ENCODE measurements around the gene VWA1.
A peak's percentile ranks its signal among the peaks of the same experiment; 100 is the strongest.

The VWA1 gene

DNA sequence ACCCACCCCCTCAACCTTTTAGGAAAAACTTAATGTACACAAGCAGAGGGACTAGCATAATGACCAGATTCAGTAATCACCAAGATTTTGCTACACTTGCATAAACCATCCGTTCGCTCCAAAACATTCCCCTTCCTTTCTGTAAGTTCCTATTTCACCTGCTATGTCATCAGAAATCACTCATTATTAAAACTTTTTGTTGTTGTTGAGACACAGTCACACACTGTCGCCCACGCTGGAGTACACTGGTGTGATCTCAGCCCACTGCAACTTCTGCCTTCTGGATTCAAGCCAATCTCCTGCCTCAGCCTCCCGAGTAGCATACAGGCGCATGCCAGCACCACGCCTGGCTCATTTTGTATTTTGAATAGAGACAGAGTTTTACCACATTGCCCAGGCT, 31.8 kb upstream of the VWA1 start (continued):
- TF ChIP-seq ZNF600 (tag by site-specific recombination; IDR thresholded peaks at IDR 0.05) (peak; percentile 68), ZFHX2 (tag by site-specific recombination; conservative IDR thresholded peaks at IDR 0.05) (peak; percentile 76)

- ChIA-PET CTCF (interaction anchor here (0.6 to 1.4 kb wide), 5 partner anchors 32 to 62 kb away, joined by 3 to 4 read pairs (median 3); no protein-coding TSS in a partner anchor), POLR2A (interaction anchor here (0.6 to 1.0 kb wide), 3 partner anchors 31 to 159 kb away, joined by 3 read pairs; partner anchors contain the start of gene AURKAIP1)
- H3K4me3 ChIP-seq (ENCODE audit: low read depth, low read length) = peak overlapping the region; percentile 84
- H3K36me3 ChIP-seq (ENCODE audit: control insufficient read depth in 2 of 2, insufficient read depth in 1 of 2, low read length in 2 of 2) = peaks cover 19 to 66% of the 10 kb centered on the region in 2 experiments; a peak in 2 of 3 replicates
- TF ChIP-seq GLIS2 (tag by site-specific recombination; IDR thresholded peaks at IDR 0.05) (peak; percentile 46), ZNF2 (tag by site-specific recombination; IDR thresholded peaks at IDR 0.05) (no peak), ZNF138 (tag by site-specific recombination; IDR thresholded peaks at IDR 0.05; ENCODE audit: borderline replicate concordance) (no peak), ZNF518A (tag by site-specific recombination; conservative IDR thresholded peaks at IDR 0.05; ENCODE audit: low read depth) (no peak), GLIS1 (tag by site-specific recombination; IDR thresholded peaks at IDR 0.05) (0 out of 2 replicates have a peak, but pooled peaks have one; percentile 7)
- TF ChIP-seq, protein P1, sequence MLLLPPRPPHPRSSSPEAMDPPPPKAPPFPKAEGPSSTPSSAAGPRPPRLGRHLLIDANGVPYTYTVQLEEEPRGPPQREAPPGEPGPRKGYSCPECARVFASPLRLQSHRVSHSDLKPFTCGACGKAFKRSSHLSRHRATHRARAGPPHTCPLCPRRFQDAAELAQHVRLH (tag by site-specific recombination; IDR thresholded peaks at IDR 0.05) = no peak
- peak overlapping the region; percentile 87 for H3K27ac ChIP-seq (ENCODE audit: extremely low read depth, low read depth, low read length)
- H3K4me1 ChIP-seq (ENCODE audit: control insufficient read depth, insufficient read depth, low read length) = no peaks in the 10 kb centered on the region
- H3K9me3 ChIP-seq (ENCODE audit: control insufficient read depth, insufficient read depth, low read depth, low read length) = no peaks in the 10 kb centered on the region
Measured at GRCh38 chr1:1406101-1406820, 29.2 kb upstream of the VWA1 start.

DNA sequence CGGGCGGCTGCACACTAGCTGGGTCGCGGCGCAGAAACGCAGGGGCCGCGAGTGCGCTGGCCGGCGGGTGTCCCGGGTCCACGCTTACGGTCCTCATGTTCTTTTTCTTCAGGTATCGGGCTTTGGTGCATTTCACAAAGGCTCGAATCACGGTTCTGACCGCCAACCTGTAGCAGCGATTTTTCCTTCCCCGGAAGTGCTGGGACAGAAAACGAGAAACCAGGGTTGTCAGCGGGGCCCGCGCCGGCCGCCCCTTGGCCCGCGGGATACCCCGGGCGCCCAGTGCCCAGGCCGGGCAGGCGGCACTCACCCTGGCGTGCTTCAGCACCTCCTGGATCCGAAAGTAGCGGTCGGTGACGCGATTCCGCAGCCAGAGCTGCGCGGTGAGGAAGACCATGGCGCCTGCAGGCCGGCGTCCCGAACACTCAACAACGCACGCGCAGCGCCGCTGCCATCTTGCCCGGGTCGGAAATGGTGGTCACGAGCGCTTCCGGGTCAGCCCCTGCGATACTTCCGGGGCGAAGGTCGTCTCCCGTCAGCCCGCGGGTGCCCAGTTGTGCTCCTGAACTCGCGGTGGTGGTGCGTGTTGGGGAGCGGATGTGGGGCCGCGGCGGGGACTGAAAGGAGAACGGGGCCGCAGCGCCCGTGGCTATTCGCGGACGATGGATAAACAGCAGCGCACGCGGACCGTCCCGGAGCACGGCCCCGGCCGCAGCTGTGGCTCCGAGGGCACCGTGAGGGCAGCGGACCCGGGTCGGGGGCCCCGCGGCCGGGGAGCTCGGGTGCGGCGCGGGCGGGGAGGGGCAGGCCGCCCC, 28.5 kb upstream of the VWA1 start, which contains the start of gene MRPL20:
MRPL20 (minus strand) TSS at position 473 of the 815 bp plus-strand sequence; CDS start at position 397, 76 bp downstream.
- H3K4me3 ChIP-seq (ENCODE audit: low read depth, low read length) = peak within 1 kb of the TSS; percentile 84
- CTCF ChIA-PET = interaction anchor here (0.6 to 2.8 kb wide), 7 partner anchors 26 to 63 kb away, joined by 3 to 14 read pairs (median 3); no protein-coding TSS in a partner anchor
- no peaks in the 10 kb centered on the region for H3K9me3 ChIP-seq (ENCODE audit: control insufficient read depth, insufficient read depth, low read depth, low read length)
- H3K36me3 ChIP-seq (ENCODE audit: control insufficient read depth in 2 of 2, insufficient read depth in 1 of 2, low read length in 2 of 2) = peaks cover 19 to 59% of the 10 kb centered on the region in 2 experiments; a peak in 2 of 3 replicates
- POLR2A ChIA-PET = interaction anchor here (0.6 to 2.2 kb wide), 7 partner anchors 8 to 159 kb away, joined by 3 to 18 read pairs (median 4); partner anchors contain the start of genes AURKAIP1 and CCNL2
- H3K27ac ChIP-seq (ENCODE audit: extremely low read depth, low read depth, low read length) = peak within 1 kb of the TSS; percentile 87
- no peaks in the 10 kb centered on the region for H3K4me1 ChIP-seq (ENCODE audit: control insufficient read depth, insufficient read depth, low read length)
- TF ChIP-seq PATZ1 (tag by site-specific recombination; IDR thresholded peaks at IDR 0.05) (no peak), KLF8 (tag by site-specific recombination; IDR thresholded peaks at IDR 0.05) (peak; percentile 66; the same call in 1 of the 2 replicates), ZNF366 (tag by site-specific recombination; conservative IDR thresholded peaks at IDR 0.05) (no peak), SP7 (tag by site-specific recombination; IDR thresholded peaks at IDR 0.05) (peak; percentile 57; the same call in 1 of the 2 replicates), ZNF843 (tag by site-specific recombination; IDR thresholded peaks at IDR 0.05) (peak; percentile 74), ZNF488 (tag by site-specific recombination; IDR thresholded peaks at IDR 0.05) (no peak), ZNF19 (tag by site-specific recombination; IDR thresholded peaks at IDR 0.05; ENCODE audit: low read depth) (no peak), ZNF670 (tag by site-specific recombination; IDR thresholded peaks at IDR 0.05; ENCODE audit: low read depth) (no peak), GLI4 (tag by site-specific recombination; IDR thresholded peaks at IDR 0.05) (no peak), ZFP37 (tag by site-specific recombination; IDR thresholded peaks at IDR 0.05) (peak; percentile 75; the same call in 1 of the 2 replicates), ZNF248 (tag by site-specific recombination; IDR thresholded peaks at IDR 0.05) (no peak)
- TF ChIP-seq, protein P2, sequence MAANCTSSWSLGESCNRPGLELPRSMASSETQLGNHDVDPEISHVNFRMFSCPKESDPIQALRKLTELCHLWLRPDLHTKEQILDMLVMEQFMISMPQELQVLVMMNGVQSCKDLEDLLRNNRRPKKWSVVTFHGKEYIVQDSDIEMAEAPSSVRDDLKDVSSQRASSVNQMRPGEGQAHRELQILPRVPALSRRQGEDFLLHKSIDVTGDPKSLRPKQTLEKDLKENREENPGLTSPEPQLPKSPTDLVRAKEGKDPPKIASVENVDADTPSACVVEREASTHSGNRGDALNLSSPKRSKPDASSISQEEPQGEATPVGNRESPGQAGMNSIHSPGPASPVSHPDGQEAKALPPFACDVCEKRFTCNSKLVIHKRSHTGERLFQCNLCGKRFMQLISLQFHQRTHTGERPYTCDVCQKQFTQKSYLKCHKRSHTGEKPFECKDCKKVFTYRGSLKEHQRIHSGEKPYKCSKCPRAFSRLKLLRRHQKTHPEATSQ (tag by site-specific recombination; IDR thresholded peaks at IDR 0.05) = peak; percentile 75; the same call in 1 of the 2 replicates
